ENCODE results near the gene NEK4.

DNA sequence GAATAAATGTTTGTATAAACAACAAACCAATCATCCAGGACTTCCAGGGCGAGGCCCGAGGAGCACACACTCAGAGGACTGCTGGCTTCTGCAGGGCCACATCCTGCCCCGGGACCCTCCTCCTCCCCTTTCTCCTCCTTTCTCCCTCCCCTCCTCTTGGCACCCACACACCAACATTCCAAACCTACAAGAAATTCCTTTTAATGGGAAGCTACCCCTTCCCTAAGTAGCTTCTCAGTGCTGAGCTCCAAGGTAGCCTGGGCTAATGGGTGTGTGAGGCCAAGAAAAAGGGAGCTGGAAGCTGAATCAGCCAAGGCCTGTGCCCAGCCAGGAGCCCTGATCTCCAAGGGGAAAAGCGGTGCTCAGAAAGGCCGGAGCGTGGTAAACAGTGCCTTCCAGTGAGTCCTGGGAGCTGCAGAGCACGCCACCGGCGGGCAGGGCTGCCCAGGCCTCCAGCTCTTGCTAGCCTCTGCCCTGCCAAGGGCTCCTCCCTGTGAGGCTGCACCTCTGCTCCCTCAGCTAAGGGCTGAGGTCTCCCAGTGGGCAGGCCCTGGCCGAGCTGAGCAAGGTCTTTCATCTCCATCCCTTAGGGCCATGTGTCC, 27.7 kb upstream of the NEK4 start:
- TF ChIP-seq, protein P1, sequence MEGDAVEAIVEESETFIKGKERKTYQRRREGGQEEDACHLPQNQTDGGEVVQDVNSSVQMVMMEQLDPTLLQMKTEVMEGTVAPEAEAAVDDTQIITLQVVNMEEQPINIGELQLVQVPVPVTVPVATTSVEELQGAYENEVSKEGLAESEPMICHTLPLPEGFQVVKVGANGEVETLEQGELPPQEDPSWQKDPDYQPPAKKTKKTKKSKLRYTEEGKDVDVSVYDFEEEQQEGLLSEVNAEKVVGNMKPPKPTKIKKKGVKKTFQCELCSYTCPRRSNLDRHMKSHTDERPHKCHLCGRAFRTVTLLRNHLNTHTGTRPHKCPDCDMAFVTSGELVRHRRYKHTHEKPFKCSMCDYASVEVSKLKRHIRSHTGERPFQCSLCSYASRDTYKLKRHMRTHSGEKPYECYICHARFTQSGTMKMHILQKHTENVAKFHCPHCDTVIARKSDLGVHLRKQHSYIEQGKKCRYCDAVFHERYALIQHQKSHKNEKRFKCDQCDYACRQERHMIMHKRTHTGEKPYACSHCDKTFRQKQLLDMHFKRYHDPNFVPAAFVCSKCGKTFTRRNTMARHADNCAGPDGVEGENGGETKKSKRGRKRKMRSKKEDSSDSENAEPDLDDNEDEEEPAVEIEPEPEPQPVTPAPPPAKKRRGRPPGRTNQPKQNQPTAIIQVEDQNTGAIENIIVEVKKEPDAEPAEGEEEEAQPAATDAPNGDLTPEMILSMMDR (IDR thresholded peaks at IDR 0.05; ENCODE audit: low read depth, low read length, missing input control) = no peak
- TF ChIP-seq YY1 (IDR thresholded peaks at IDR 0.05) (no peak), JUND (IDR thresholded peaks at IDR 0.05) (no peak), TAF1 (conservative IDR thresholded peaks at IDR 0.05) (no peak), GABPA (IDR thresholded peaks at IDR 0.05 in 1 of 2, conservative IDR thresholded peaks at IDR 0.05 in 1 of 2) (no peak)
- TF ChIP-seq, protein P2, sequence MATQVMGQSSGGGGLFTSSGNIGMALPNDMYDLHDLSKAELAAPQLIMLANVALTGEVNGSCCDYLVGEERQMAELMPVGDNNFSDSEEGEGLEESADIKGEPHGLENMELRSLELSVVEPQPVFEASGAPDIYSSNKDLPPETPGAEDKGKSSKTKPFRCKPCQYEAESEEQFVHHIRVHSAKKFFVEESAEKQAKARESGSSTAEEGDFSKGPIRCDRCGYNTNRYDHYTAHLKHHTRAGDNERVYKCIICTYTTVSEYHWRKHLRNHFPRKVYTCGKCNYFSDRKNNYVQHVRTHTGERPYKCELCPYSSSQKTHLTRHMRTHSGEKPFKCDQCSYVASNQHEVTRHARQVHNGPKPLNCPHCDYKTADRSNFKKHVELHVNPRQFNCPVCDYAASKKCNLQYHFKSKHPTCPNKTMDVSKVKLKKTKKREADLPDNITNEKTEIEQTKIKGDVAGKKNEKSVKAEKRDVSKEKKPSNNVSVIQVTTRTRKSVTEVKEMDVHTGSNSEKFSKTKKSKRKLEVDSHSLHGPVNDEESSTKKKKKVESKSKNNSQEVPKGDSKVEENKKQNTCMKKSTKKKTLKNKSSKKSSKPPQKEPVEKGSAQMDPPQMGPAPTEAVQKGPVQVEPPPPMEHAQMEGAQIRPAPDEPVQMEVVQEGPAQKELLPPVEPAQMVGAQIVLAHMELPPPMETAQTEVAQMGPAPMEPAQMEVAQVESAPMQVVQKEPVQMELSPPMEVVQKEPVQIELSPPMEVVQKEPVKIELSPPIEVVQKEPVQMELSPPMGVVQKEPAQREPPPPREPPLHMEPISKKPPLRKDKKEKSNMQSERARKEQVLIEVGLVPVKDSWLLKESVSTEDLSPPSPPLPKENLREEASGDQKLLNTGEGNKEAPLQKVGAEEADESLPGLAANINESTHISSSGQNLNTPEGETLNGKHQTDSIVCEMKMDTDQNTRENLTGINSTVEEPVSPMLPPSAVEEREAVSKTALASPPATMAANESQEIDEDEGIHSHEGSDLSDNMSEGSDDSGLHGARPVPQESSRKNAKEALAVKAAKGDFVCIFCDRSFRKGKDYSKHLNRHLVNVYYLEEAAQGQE (IDR thresholded peaks at IDR 0.05) = no peak
